GM10248 (cell line): ENCODE measurements around the gene SOX5.
"Not testable (repeated sequence)": the region's sequence is repeated elsewhere in the genome, so short reads cannot be mapped to it uniquely, and the experiment has no call there.

Experiments used
- CTCF ChIA-PET: fragments of 300-600 bp; sonication (Branson Sonifier 250); formaldehyde crosslinking; extraction: SDS; loops from one replicate; lab custom pipeline; 2021; ENCODE audit warnings: antibody characterized with exemption; lab: Yijun Ruan, JAX
- POLR2A ChIA-PET: fragments of 350-650 bp; sonication (Branson Sonifier 250); formaldehyde crosslinking; extraction: SDS; loops from one replicate; lab custom pipeline; 2020; ENCODE audit warnings: antibody characterized with exemption; lab: Yijun Ruan, JAX
- DNase-seq: peaks from one replicate; pipeline ENCODE4 v3.0.0; 2012; ENCODE audit errors: extremely low spot score
- TF ChIP-seq, protein P1 (sequence below): IDR thresholded peaks from 2 replicates; pipeline ENCODE4 v1.5.1; 2012; ENCODE audit warnings: mild to moderate bottlenecking, low read depth; ENCODE audit errors: extremely low read depth, missing control alignments, control extremely low read depth

The SOX5 gene

DNA sequence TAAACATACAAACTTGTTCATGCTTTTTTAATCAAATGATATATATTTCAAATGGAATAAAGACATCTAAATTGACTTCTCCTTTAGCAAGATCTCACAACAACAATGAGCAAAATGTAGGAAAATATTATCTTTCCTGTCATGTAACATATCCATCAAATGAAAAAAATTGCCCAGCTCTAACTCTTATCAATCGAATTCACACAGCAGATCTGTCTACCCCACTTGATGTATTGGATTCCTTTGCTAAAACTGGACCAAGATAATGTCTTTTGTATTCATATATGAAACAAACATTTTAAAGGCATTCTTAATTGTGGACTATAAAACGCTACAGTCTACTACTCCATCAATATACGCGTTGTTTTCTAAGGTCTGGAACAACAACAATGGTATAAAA lies 218.0 kb downstream of the SOX5 start:
- TF ChIP-seq, protein P1, sequence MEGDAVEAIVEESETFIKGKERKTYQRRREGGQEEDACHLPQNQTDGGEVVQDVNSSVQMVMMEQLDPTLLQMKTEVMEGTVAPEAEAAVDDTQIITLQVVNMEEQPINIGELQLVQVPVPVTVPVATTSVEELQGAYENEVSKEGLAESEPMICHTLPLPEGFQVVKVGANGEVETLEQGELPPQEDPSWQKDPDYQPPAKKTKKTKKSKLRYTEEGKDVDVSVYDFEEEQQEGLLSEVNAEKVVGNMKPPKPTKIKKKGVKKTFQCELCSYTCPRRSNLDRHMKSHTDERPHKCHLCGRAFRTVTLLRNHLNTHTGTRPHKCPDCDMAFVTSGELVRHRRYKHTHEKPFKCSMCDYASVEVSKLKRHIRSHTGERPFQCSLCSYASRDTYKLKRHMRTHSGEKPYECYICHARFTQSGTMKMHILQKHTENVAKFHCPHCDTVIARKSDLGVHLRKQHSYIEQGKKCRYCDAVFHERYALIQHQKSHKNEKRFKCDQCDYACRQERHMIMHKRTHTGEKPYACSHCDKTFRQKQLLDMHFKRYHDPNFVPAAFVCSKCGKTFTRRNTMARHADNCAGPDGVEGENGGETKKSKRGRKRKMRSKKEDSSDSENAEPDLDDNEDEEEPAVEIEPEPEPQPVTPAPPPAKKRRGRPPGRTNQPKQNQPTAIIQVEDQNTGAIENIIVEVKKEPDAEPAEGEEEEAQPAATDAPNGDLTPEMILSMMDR: no peak
- CTCF ChIA-PET: no interaction called here
- DNase-seq: no peak
- POLR2A ChIA-PET: no interaction called here

DNA sequence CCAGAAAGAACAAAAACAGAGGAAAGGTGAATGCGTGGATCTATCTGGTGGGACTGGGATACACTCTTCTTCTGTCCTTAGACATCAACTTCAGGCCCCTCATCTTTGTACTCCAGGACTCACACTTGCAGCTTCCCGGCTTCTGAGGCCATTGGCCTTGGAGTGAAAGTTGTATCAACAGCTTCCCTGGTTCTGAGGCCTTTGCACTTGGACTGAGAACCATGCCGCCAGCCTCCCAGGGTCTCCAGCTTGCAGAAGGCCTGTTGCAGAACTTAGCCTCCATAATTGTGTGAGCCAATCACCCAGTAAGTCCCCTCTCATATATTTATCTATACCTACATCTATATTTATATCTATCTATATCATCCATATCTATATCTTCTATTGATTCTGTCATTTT lies 218.4 kb downstream of the SOX5 start:
- DNase-seq: no peak
- CTCF ChIA-PET: no interaction called here
- TF ChIP-seq, protein P1: no peak
- POLR2A ChIA-PET: no interaction called here

DNA sequence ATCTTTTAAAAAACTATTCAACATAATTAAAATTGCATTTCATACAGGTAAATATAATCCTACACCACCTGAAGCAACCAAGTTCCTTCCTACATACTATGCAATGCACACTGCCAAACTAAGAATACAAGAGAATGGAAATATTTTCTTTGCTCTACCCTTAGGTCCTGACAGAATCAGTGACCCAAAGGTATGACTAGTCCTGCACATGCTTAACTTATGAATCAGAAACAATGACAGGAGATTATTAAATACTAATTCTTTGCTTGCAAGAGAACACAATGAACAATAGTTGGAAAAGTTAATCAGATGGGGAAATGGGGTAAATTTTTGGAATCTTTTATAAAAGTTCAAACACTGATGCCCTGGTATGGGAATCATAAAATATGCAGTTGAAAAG lies 220.1 kb downstream of the SOX5 start:
- POLR2A ChIA-PET: no interaction called here
- TF ChIP-seq, protein P1: no peak
- CTCF ChIA-PET: no interaction called here
- no peak for DNase-seq

DNA sequence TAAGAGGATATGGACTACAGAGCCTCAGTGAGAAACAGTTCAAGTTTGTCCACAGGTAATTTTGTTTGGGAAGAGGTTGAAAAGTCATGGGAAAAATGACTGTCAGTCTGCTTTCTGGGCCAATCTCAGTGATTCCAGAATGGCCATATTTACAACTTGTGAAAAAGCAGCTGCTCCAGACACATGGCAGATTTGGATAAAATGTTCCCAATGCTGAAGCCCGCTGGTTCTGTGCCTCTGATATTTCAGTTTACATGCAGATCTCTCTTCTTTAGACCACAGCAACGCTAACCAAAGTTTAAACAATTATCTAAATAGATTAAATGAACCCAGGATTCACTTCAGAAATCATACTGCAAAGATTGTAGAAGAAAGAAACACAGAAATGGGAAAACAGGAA lies 222.8 kb downstream of the SOX5 start:
- no peak for DNase-seq
- CTCF ChIA-PET: no interaction called here
- TF ChIP-seq, protein P1: no peak
- POLR2A ChIA-PET: no interaction called here

DNA sequence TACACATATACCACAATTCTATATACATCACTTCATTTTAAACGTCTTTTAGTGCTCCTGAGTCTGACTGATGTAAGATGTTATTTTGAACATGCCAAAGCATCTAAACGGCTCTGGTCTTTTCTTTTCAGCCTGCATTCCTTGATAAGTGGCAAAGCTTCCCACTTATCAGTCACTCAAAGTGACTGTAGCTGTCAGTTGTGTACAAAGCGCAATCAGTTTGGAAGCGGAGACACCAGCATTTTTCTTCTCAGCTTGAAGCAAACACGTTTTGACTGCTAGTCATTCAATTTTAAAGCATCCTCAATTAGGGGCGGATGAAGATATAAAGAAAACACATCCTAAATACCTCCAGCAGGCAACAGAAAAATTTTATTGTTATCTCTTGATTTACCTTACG lies 226.8 kb downstream of the SOX5 start:
- TF ChIP-seq, protein P1: no peak
- ChIA-PET POLR2A (no interaction called here), CTCF (no interaction called here)
- no peak for DNase-seq

DNA sequence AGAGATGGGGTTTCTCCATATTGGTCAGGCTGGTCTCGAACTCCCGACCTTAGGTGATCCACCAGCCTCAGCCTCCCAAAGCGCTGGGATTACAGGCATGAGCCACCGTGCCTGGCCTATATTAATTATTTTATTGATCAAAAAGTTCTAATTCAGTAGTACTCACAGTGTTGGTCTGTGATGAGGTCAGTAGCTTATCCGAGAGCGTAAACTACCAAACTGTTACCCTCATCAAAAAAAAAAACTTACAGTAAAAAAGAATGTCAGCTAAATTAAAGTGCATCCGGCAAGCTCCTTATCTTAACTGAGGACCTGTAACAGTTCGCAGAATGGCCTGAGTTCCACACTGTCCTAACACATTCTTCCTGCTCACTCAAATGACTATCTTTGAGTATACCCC lies 228.2 kb downstream of the SOX5 start:
- ChIA-PET CTCF (no interaction called here), POLR2A (no interaction called here)
- TF ChIP-seq, protein P1: no peak

DNA sequence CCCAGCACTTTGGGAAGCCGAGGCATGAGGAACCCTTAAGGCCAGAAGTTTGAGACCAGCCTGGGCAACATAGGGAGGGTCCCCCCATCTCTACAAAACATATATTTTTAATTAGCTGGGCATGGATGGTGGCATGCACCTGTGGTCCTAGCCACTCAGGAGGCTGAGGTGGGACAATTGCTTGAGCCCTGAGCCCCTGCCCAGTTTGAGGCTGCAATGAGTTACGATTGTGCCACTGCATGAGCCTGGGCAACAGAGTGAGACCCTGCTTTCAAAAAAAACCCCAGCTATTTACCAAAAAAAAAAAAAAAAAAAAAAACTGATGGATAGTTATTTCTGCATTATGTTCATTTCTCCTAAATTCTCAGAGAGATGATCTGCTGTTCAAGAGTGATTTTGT lies 230.0 kb downstream of the SOX5 start:
- ChIA-PET CTCF (interaction anchor here (1.2 kb wide), 1 partner anchor 17 kb away, joined by 3 read pairs; no protein-coding TSS in a partner anchor), POLR2A (no interaction called here)
- TF ChIP-seq, protein P1: no peak
- DNase-seq: no peak

More for the DNA sequence above, 228.2 kb downstream of the SOX5 start:
- DNase-seq: no peak

DNA sequence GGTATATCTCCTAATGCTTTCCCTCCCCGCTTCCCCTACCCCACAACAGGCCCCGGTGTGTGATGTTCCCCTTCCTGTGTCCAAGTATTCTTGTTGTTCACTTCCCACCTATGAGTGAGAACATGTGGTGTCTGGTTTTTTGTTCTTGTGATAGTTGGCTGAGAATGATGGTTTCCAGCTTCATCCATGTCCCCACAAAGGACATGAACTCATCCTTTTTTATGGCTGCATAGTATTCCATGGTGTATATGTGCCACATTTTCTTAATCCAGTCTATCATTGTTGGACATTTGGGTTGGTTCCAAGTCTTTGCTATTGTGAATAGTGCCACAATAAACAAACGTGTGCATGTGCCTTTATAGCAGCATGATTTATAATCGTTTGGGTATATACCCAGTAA lies 239.1 kb downstream of the SOX5 start:
- POLR2A ChIA-PET, DNase-seq, CTCF ChIA-PET: not testable (repeated sequence)
